HepG2 (cell line): ENCODE results near the gene ZNF431. TPM values are rescaled to one million over a fixed set of nuclear protein-coding genes. Genes with fewer than 3 reads are reported as not detected.

Experiments
- ARID4A ChIP-seq: sonication (generic); formaldehyde crosslinking; IDR thresholded peaks from 2 replicates; pipeline ENCODE4 v1.5.0; 2020; ENCODE audit warnings: mild to moderate bottlenecking, missing genetic modification reagents, borderline replicate concordance
- ATF3 ChIP-seq: sonication (generic); formaldehyde crosslinking; IDR thresholded peaks from 2 replicates; pipeline ENCODE4 v1.4.0; 2020; ENCODE audit warnings: missing genetic modification reagents
- CENPBD1 ChIP-seq: sonication (generic); formaldehyde crosslinking; IDR thresholded peaks from 2 replicates; pipeline ENCODE4 v1.8.0; 2022; ENCODE audit warnings: missing genetic modification reagents, low read depth, mild to moderate bottlenecking, borderline replicate concordance
- FOXK2 ChIP-seq: fragments of 450-650 bp; IDR thresholded peaks from 2 replicates; pipeline ENCODE4 v1.6.1; 2016
- HBP1 ChIP-seq: IDR thresholded peaks from 2 replicates; pipeline ENCODE4 v1.6.1; 2016; ENCODE audit warnings: low read depth, control low read depth
- MEIS2 ChIP-seq: sonication (generic); formaldehyde crosslinking; IDR thresholded peaks from 2 replicates; pipeline ENCODE4 v1.9.0; 2021; ENCODE audit warnings: mild to moderate bottlenecking, missing genetic modification reagents
- RXRB ChIP-seq: IDR thresholded peaks from 2 replicates; pipeline ENCODE4 v1.6.1; 2016; ENCODE audit warnings: borderline replicate concordance, missing genetic modification reagents, missing compliant biosample characterization
- TIGD3 ChIP-seq: sonication (generic); formaldehyde crosslinking; IDR thresholded peaks from 2 replicates; pipeline ENCODE4 v1.5.1; 2020; ENCODE audit warnings: mild to moderate bottlenecking, missing genetic modification reagents, borderline replicate concordance
- ZBTB34 ChIP-seq: sonication (generic); formaldehyde crosslinking; IDR thresholded peaks from 2 replicates; pipeline ENCODE4 v1.8.0; 2022; ENCODE audit warnings: mild to moderate bottlenecking, missing genetic modification reagents
- ZBTB49 ChIP-seq: sonication (generic); formaldehyde crosslinking; IDR thresholded peaks from 2 replicates; pipeline ENCODE4 v1.4.0; 2020; ENCODE audit warnings: missing genetic modification reagents, borderline replicate concordance
- ZFP62 ChIP-seq: sonication (generic); formaldehyde crosslinking; IDR thresholded peaks from 2 replicates; pipeline ENCODE4 v1.4.0; 2020; ENCODE audit warnings: missing genetic modification reagents
- ZNF225 ChIP-seq: sonication (generic); formaldehyde crosslinking; IDR thresholded peaks from 2 replicates; pipeline ENCODE4 v1.4.0; 2020; ENCODE audit warnings: mild to moderate bottlenecking, missing genetic modification reagents
- ZNF264 ChIP-seq: sonication (generic); formaldehyde crosslinking; IDR thresholded peaks from 2 replicates; pipeline ENCODE4 v1.4.0; 2020; ENCODE audit warnings: missing genetic modification reagents
- ZNF362 ChIP-seq: sonication (generic); formaldehyde crosslinking; IDR thresholded peaks from 2 replicates; pipeline ENCODE4 v1.4.0; 2020; ENCODE audit warnings: missing genetic modification reagents, mild to moderate bottlenecking, borderline replicate concordance
- ZNF468 ChIP-seq: sonication (generic); formaldehyde crosslinking; IDR thresholded peaks from 2 replicates; pipeline ENCODE4 v1.8.0; 2022; ENCODE audit warnings: mild to moderate bottlenecking, moderate library complexity, missing genetic modification reagents
- polyA plus RNA-seq, 8 experiments: library from polyadenylated mRNA; depleted of rRNA in 3 of 8; stranded (reverse) in 7 of 8; unstranded in 1 of 8; fragments of >200 nt; fragmentation: Illumina TruSeq in 4 of 8; extraction: Trizol in 4 of 8; gene quantifications; 2 replicates each; pipeline versions ENCODE4 v1.2.1 to v1.2.3, GENCODE V29; 2011 to 2016; ENCODE audit warnings: low read depth in 4 of 8, missing spikeins in 1 of 8, mixed read lengths in 1 of 8; ENCODE audit not compliant: insufficient read depth in 1 of 8
- total RNA-seq, 5 experiments: library from RNA; depleted of rRNA; stranded (reverse); fragments of >200 nt; fragmentation: Illumina TruSeq; extraction: Trizol; gene quantifications; 2 replicates each; pipeline ENCODE4 v1.2.3, GENCODE V29; 2016; ENCODE audit warnings: low read depth in 1 of 5

The ZNF431 gene
- total and polyA plus RNA-seq, 2 of the 13 experiments (the other 11 are each of a cell fraction or from before 2014, with no cell fraction given), result 4.4 to 11.8 TPM

GRCh38 chr19:21141787-21142464 is at the start of gene ZNF431 (continued):
- TF ChIP-seq ARID4A (CRISPR knock-in tag) (peak; percentile 93), CENPBD1 (CRISPR knock-in tag) (no peak), ZBTB34 (CRISPR knock-in tag) (no peak), HBP1 (CRISPR knock-in tag) (peak; percentile 69; the same call in 1 of the 2 replicates), ZNF362 (no peak), TIGD3 (CRISPR knock-in tag) (no peak), ZNF264 (CRISPR knock-in tag) (no peak), RXRB (CRISPR knock-in tag) (no peak), FOXK2 (no peak), ZFP62 (CRISPR knock-in tag) (no peak), ZBTB49 (CRISPR knock-in tag) (no peak), ATF3 (CRISPR knock-in tag) (no peak), ZNF225 (CRISPR knock-in tag) (peak; percentile 86; the same call in 1 of the 2 replicates), ZNF468 (no peak), MEIS2 (CRISPR knock-in tag) (no peak; the same call in 1 of the 2 replicates)
